ENCODE data around the gene DHX57. TPM values are rescaled to one million over a fixed set of nuclear protein-coding genes. Genes with fewer than 3 reads are reported as not detected.
A peak's percentile ranks its signal among the peaks of the same experiment; 100 is the strongest.

DHX57 gene, protein sequence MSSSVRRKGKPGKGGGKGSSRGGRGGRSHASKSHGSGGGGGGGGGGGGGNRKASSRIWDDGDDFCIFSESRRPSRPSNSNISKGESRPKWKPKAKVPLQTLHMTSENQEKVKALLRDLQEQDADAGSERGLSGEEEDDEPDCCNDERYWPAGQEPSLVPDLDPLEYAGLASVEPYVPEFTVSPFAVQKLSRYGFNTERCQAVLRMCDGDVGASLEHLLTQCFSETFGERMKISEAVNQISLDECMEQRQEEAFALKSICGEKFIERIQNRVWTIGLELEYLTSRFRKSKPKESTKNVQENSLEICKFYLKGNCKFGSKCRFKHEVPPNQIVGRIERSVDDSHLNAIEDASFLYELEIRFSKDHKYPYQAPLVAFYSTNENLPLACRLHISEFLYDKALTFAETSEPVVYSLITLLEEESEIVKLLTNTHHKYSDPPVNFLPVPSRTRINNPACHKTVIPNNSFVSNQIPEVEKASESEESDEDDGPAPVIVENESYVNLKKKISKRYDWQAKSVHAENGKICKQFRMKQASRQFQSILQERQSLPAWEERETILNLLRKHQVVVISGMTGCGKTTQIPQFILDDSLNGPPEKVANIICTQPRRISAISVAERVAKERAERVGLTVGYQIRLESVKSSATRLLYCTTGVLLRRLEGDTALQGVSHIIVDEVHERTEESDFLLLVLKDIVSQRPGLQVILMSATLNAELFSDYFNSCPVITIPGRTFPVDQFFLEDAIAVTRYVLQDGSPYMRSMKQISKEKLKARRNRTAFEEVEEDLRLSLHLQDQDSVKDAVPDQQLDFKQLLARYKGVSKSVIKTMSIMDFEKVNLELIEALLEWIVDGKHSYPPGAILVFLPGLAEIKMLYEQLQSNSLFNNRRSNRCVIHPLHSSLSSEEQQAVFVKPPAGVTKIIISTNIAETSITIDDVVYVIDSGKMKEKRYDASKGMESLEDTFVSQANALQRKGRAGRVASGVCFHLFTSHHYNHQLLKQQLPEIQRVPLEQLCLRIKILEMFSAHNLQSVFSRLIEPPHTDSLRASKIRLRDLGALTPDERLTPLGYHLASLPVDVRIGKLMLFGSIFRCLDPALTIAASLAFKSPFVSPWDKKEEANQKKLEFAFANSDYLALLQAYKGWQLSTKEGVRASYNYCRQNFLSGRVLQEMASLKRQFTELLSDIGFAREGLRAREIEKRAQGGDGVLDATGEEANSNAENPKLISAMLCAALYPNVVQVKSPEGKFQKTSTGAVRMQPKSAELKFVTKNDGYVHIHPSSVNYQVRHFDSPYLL (N-terminal part only)
- polyA plus RNA-seq: 7.2 TPM

GRCh38 chr2:38875576-38876367, at the start of gene DHX57, which contains the start of gene MORN2:
Gene DHX57 (minus strand): TSS chr2:38875934. CDS start chr2:38868405, 7,529 bp downstream.
Gene MORN2 (plus strand): TSS chr2:38875976.
- H3K4me1 Mint-ChIP-seq: peaks cover 15 to 23% (median 21%) of the 10 kb centered on the region in 3 donors
- peak within 1 kb of the TSS; percentile 96 to 98 (median 98) for H3K4me3 Mint-ChIP-seq
- H3K36me3 Mint-ChIP-seq: peaks cover 3% of the 10 kb centered on the region
- H3K27ac Mint-ChIP-seq: peak within 1 kb of the TSS; percentile 72 to 92 (median 91)
- peaks cover 3 to 7% (median 5%) of the 10 kb centered on the region in 3 donors for H3K9me3 Mint-ChIP-seq
- H3K27me3 Mint-ChIP-seq: no peaks in the 10 kb centered on the region

DNA sequence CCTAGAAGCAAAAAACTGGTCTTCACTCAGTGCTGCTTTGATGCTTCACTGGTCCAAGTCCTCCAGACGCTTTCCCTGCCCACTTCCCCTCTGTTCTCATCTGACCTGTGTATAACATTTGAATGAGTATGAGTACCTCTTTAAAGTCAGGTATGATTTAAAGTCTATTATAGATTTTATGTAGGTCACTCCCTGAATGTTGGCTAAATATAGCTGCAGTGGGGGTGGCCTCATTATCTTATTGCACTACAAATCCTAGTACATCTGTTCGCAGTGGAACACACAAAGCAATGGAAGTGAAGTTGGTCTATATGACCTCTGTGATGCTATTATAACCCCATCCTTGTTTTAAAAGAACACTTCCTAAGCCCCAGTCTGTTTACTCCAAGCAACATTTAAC, 47.2 kb upstream of the DHX57 start:
- Mint-ChIP-seq H3K4me1 (no peaks in the 10 kb centered on the region), H3K27ac (no peak overlapping the region)

DNA sequence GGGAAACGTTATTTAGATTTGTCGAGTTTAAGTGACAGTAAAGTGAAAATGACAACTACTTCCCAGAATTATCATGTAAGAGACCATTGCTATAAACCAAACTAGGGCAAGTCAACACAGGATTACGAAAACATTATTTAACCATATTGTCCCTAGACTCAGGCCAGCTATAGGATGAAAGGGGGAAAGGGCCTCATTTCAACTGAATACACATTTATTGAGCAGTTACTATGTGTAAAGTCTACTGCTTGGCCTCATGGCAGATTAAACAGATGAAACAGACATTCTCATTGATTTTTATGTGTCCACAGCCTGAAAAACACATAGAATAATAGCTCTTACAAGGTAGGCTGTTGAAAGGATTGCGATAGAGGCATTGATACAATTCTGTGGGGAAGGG, 46.7 kb upstream of the DHX57 start:
- Mint-ChIP-seq H3K4me3 (no peak overlapping the region), H3K27me3 (no peaks in the 10 kb centered on the region), H3K9me3 (no peaks in the 10 kb centered on the region), H3K27ac (no peak overlapping the region), H3K4me1 (no peaks in the 10 kb centered on the region), H3K36me3 (peaks cover 4% of the 10 kb centered on the region)

More for the DNA sequence above, 47.2 kb upstream of the DHX57 start:
- Mint-ChIP-seq H3K4me3 (no peak overlapping the region), H3K27me3 (no peaks in the 10 kb centered on the region), H3K36me3 (peaks cover 4% of the 10 kb centered on the region), H3K9me3 (no peaks in the 10 kb centered on the region)

DNA sequence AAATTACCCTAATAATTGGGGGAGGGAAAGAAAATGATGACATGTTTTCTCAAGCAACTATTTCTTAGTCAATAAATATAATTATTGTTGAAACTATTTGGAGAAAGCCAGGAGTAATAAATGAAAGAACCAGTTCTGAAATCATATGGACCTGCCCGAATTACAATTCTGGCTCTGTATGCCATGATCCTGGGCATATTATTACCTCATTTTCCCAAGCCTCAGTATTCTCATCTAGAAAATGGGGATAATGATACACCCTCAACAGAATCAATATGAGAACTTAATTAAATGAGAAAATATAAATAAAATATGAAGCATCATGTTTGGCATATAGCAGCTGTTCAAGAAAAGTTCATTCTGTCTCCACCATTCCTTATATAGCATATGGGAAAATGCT, 36.9 kb upstream of the DHX57 start:
- Mint-ChIP-seq H3K27me3 (no peaks in the 10 kb centered on the region), H3K27ac (no peak overlapping the region), H3K36me3 (no peaks in the 10 kb centered on the region), H3K4me1 (peaks cover 0 to 3% (median 0%) of the 10 kb centered on the region in 3 donors), H3K9me3 (no peaks in the 10 kb centered on the region), H3K4me3 (no peak overlapping the region)

DNA sequence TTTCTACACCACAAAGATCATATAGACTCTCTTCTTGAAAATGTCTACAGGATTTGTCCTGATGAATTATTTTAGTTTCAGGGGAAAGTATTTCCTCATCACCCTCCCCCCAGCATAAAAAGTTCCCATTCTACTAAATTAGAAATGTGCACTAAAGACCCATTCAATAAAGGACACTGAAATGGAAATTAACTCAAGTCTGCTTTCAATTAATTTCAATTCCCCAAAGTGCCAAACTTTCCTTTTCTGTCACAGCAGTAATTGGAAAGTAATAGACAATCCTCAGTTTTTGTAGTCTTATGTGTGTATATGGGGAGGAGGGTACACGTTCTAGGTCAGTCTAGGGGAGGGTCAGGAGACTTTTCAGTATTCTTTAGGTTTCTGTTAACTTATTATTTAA, 35.5 kb upstream of the DHX57 start:
- Mint-ChIP-seq H3K4me3 (no peak overlapping the region), H3K36me3 (no peaks in the 10 kb centered on the region), H3K9me3 (no peaks in the 10 kb centered on the region), H3K27ac (no peak overlapping the region), H3K4me1 (peaks cover 0 to 3% (median 0%) of the 10 kb centered on the region in 3 donors), H3K27me3 (no peaks in the 10 kb centered on the region)

GRCh38 chr2:38909872-38910271, 34.1 kb upstream of the DHX57 start:
- Mint-ChIP-seq H3K27ac (no peak overlapping the region), H3K27me3 (no peaks in the 10 kb centered on the region), H3K36me3 (no peaks in the 10 kb centered on the region), H3K4me1 (peaks cover 0 to 3% (median 0%) of the 10 kb centered on the region in 3 donors), H3K9me3 (no peaks in the 10 kb centered on the region), H3K4me3 (no peak overlapping the region)

DNA sequence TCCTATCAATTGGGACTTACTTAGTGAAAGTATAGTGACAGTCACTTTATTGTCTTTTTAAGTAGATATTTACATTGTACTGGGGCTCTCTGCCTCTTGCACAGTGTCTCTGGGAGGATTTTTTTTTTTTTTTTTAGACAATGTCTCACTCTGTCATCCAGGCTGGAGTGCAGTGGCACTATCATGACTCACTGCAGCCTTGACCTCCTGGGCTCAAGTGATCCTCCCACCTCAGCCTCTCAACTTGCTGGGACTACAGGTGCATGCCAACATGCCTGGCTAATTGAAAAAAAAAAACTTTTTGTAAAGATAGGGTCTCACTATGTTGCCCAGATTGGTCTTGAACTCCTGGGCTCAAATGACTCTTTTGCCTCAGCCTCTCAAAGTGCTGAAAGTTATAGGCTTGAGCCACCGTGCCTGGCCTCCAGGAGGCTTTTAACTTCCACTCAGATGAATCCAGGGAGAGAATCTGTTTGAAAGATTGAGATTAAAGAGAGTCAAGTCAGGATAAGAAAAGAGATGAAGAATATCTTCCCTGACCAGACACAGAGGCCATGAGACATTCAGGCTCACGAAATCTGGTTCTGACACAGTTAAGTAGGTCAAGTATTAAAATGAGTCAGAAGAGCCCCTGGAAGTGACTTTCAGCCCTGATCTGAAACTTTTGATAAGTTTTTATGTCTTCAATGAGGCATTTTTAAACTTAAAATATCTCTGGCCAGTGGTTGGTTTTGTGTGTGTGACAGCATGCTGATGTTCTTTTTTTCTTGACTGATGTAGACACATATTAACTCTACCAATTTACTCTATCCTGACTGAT, 32.2 kb upstream of the DHX57 start:
- Mint-ChIP-seq H3K36me3 (no peaks in the 10 kb centered on the region), H3K4me1 (peaks cover 0 to 3% (median 0%) of the 10 kb centered on the region in 3 donors), H3K4me3 (no peak overlapping the region), H3K27ac (no peak overlapping the region), H3K27me3 (no peaks in the 10 kb centered on the region), H3K9me3 (no peaks in the 10 kb centered on the region)

GRCh38 chr2:38907242-38907641, 31.5 kb upstream of the DHX57 start:
- Mint-ChIP-seq H3K4me1 (peaks cover 0 to 3% (median 0%) of the 10 kb centered on the region in 3 donors), H3K27ac (peak overlapping the region in 1 of 3 donors; percentile 20), H3K9me3 (no peaks in the 10 kb centered on the region), H3K27me3 (no peaks in the 10 kb centered on the region), H3K36me3 (no peaks in the 10 kb centered on the region), H3K4me3 (no peak overlapping the region)

DNA sequence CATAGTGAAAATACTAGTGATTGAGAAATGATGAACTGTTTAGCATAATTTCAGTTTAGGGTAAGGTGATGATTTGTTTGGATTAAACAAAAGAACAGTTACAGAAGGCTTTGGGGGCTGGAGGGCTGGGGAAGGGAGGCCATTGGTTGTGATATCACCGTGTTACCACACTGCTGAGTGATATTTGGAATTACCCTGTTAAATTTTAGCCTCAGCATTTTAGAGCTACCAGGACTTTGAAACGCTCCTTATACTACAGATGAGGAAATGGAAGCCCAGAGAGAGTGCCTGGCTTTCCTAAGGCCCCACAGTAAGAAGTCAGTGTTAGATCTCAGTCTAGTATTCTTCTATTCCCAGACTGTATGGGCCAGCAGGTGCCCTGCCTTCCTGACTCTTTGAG, 29.5 kb upstream of the DHX57 start:
- Mint-ChIP-seq H3K4me1 (peaks cover 0 to 3% (median 0%) of the 10 kb centered on the region in 3 donors), H3K36me3 (no peaks in the 10 kb centered on the region), H3K27me3 (no peaks in the 10 kb centered on the region), H3K27ac (no peak overlapping the region), H3K4me3 (no peak overlapping the region), H3K9me3 (no peaks in the 10 kb centered on the region)

- no peaks in the 10 kb centered on the region for H3K9me3 Mint-ChIP-seq
- H3K4me1 Mint-ChIP-seq: no peaks in the 10 kb centered on the region
- no peak overlapping the region for H3K4me3 Mint-ChIP-seq
- no peaks in the 10 kb centered on the region for H3K27me3 Mint-ChIP-seq
- H3K36me3 Mint-ChIP-seq: no peaks in the 10 kb centered on the region
- no peak overlapping the region for H3K27ac Mint-ChIP-seq
Observed at GRCh38 chr2:38900726-38901125, 25.0 kb upstream of the DHX57 start.

DNA sequence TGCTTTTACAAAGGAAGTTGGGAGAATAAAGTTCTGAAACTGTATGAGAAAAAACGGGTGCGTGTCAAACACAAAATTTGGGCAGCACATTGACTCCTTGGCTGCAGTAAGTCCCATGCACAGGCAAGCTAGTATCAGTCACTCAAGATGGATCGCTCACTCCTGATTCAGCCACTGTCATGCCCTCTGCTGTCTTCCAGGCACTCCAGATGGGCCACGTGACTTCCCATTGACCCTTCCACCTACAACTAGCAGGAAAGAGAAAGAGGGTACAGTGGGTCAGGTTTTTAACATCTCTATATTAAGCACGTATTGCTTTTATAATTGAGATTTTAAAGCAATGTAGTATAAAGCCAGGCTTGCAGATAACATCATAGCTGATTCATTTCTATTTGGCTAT, 22.5 kb upstream of the DHX57 start:
- no peaks in the 10 kb centered on the region for H3K9me3 Mint-ChIP-seq
- H3K27ac Mint-ChIP-seq: no peak overlapping the region
- no peaks in the 10 kb centered on the region for H3K4me1 Mint-ChIP-seq
- no peak overlapping the region for H3K4me3 Mint-ChIP-seq
- H3K36me3 Mint-ChIP-seq: no peaks in the 10 kb centered on the region
- no peaks in the 10 kb centered on the region for H3K27me3 Mint-ChIP-seq

DNA sequence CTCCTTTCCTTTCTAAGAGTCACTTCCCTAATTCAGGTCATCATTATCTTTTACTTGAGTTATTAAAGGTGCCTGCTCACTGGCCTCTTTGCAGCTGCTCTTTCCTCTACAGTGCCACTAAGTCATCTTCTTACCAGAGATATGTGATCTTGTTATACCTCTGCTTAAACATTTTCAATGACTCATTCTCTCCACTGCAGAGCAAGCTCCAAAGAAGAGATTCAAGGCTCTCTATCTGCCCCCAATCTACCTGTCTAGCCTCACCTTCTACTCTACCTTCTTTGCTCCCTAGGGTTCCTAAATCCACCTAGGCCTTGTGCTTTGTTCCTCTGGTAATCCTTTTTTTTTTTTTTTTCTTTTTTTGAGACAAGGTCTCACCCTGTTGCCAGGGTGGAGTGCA, 17.1 kb upstream of the DHX57 start:
- H3K27ac Mint-ChIP-seq: peak overlapping the region in 1 of 3 donors; percentile 51
- H3K27me3 Mint-ChIP-seq: no peaks in the 10 kb centered on the region
- H3K4me3 Mint-ChIP-seq: no peak overlapping the region
- H3K9me3 Mint-ChIP-seq: no peaks in the 10 kb centered on the region
- H3K36me3 Mint-ChIP-seq: peaks cover 1% of the 10 kb centered on the region
- H3K4me1 Mint-ChIP-seq: no peaks in the 10 kb centered on the region

GRCh38 chr2:38889575-38889974, 13.8 kb upstream of the DHX57 start, which contains the start of gene ARHGEF33:
Gene ARHGEF33 (plus strand): TSS chr2:38889875. CDS start chr2:38919448, 29,573 bp downstream.
- Mint-ChIP-seq H3K4me1 (no peaks in the 10 kb centered on the region), H3K4me3 (no peak within 1 kb of the TSS)

More at GRCh38 chr2:38889575-38889974, 13.8 kb upstream of the DHX57 start, which contains the start of gene ARHGEF33:
- Mint-ChIP-seq H3K27ac (no peak within 1 kb of the TSS), H3K36me3 (peaks cover 4% of the 10 kb centered on the region), H3K9me3 (no peaks in the 10 kb centered on the region), H3K27me3 (no peaks in the 10 kb centered on the region)
